Hematopoietic multipotent progenitor cell (in vitro differentiated cells): ENCODE results near the gene NQO1. TPM values are rescaled to one million over a fixed set of nuclear protein-coding genes. Genes with fewer than 3 reads are reported as not detected.

ENCODE experiments used
- total RNA-seq: library from RNA; depleted of rRNA; stranded (reverse); fragments of >200 nt; gene quantifications from one replicate; pipeline ENCODE4 v1.2.3, GENCODE V29; 2012

NQO1 gene
- total RNA-seq, 1 donor: 7.5 TPM

Other genes starting within 250 kb of the NQO1 start
- 21.3 TPM for gene NFAT5, start 160.6 kb downstream of the NQO1 start, total RNA-seq
- gene NOB1, start 28.4 kb upstream of the NQO1 start, total RNA-seq: 83.7 TPM
- gene WWP2, start 35.8 kb upstream of the NQO1 start, total RNA-seq: 42.0 TPM
- gene CLEC18A, start 224.8 kb upstream of the NQO1 start, total RNA-seq: 0.81 TPM